ENCODE results near the gene TMPRSS11B.

DNA sequence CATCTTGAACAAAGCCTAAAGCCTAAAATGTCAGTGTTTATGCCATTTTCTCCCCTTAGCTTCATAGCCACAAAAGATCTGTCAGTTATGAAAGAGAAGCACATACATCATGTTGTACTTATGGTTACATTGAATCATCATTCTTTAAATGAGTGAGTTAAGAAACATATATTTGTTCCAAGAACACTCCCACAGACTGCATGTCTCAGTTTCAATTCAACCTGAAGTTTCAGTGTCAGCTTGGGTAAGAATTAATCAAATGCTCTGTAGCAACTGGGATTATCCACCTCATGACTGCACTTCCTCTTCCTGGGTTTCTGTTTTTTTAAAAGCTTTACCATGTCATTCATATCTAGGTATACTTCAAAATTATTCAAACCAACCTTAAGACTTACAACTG lies 3.9 kb upstream of the TMPRSS11B start:
- TF ChIP-seq, protein P1, sequence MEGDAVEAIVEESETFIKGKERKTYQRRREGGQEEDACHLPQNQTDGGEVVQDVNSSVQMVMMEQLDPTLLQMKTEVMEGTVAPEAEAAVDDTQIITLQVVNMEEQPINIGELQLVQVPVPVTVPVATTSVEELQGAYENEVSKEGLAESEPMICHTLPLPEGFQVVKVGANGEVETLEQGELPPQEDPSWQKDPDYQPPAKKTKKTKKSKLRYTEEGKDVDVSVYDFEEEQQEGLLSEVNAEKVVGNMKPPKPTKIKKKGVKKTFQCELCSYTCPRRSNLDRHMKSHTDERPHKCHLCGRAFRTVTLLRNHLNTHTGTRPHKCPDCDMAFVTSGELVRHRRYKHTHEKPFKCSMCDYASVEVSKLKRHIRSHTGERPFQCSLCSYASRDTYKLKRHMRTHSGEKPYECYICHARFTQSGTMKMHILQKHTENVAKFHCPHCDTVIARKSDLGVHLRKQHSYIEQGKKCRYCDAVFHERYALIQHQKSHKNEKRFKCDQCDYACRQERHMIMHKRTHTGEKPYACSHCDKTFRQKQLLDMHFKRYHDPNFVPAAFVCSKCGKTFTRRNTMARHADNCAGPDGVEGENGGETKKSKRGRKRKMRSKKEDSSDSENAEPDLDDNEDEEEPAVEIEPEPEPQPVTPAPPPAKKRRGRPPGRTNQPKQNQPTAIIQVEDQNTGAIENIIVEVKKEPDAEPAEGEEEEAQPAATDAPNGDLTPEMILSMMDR (IDR thresholded peaks at IDR 0.05) = no peak
- no peak for TF ChIP-seq POLR2A (IDR thresholded peaks at IDR 0.05)
